T-cell (primary cell): Measurements from ENCODE around the gene NRP1. TPM values are rescaled to one million over a fixed set of nuclear protein-coding genes. Genes with fewer than 3 reads are reported as not detected.
A peak's percentile ranks its signal among the peaks of the same experiment; 100 is the strongest.

Experiments used
- ATAC-seq, 4 experiments: fragments of 200-7000 bp in 3 of 4; fragments of 150-1000 bp in 1 of 4; cut with Tn5 transposase; replicated peaks in 1 of 4; 1 replicate in 3 of 4; 2 replicates in 1 of 4; pipeline ENCODE4 v1.10.0; 2021; ENCODE audit warnings: moderate library complexity in 3 of 4, mild to moderate bottlenecking in 2 of 4, moderate number of reproducible peaks in 1 of 4
- CTCF ChIA-PET, 2 donors: fragments of 300-600 bp; sonication (Branson Sonifier 250); formaldehyde crosslinking; loops; one replicate each; lab custom pipeline; 2022; ENCODE audit warnings: antibody characterized with exemption in 2 of 2; lab: Charles Lee
- POLR2A ChIA-PET, 2 donors: fragments of 300-600 bp; sonication (Branson Sonifier 250); formaldehyde crosslinking; loops; one replicate each; lab custom pipeline; 2022; ENCODE audit warnings: antibody characterized with exemption in 2 of 2; lab: Charles Lee
- DNase-seq, 35 experiments: peaks; one replicate each; pipeline versions ENCODE4 v3.0.0 to v3.0.0-alpha.2; 2013 to 2023
- H3K27ac ChIP-seq: one replicate; pipeline ENCODE4 v1.5.1; 2013; ENCODE audit warnings: low read length
- H3K27me3 ChIP-seq, 2 experiments: replicated peaks in 1 of 2; 1 replicate in 1 of 2; 2 replicates in 1 of 2; pipeline versions ENCODE4 v1.6.1 to v1.7.0; 2013; ENCODE audit warnings: low read length in 1 of 2, mixed read lengths in 1 of 2; ENCODE audit not compliant: control insufficient read depth in 2 of 2, insufficient read depth in 2 of 2; ENCODE audit errors: extremely low read depth in 1 of 2
- H3K36me3 ChIP-seq, 2 donors: 1 replicate in 1 of 2; 2 replicates in 1 of 2; pipeline versions ENCODE4 v1.6.1 to v1.7.0; 2013; ENCODE audit warnings: low read length in 1 of 2; ENCODE audit not compliant: control insufficient read depth in 2 of 2, insufficient read depth in 1 of 2; ENCODE audit errors: extremely low read depth in 1 of 2
- H3K4me1 ChIP-seq, 2 experiments: 1 replicate in 1 of 2; 2 replicates in 1 of 2; pipeline versions ENCODE4 v1.6.1 to v1.7.0; 2013; ENCODE audit warnings: low read length in 2 of 2, mixed read lengths in 1 of 2; ENCODE audit not compliant: insufficient read depth in 2 of 2, control insufficient read depth in 1 of 2; ENCODE audit errors: extremely low read depth in 1 of 2
- H3K4me3 ChIP-seq, 2 donors: 1 replicate in 1 of 2; 2 replicates in 1 of 2; pipeline versions ENCODE4 v1.5.1 to v1.7.0; 2013; ENCODE audit warnings: mild to moderate bottlenecking in 2 of 2, low read length in 1 of 2, moderate library complexity in 1 of 2; ENCODE audit not compliant: control insufficient read depth in 1 of 2; ENCODE audit errors: extremely low read depth in 1 of 2
- H3K9me3 ChIP-seq: 2 replicates; pipeline ENCODE4 v1.7.0; 2013
- H3K27ac Mint-ChIP-seq, 2 donors: one replicate each; pipeline ENCODE4 v1.8.0; 2020 to 2021; ENCODE audit warnings: mild to moderate bottlenecking in 2 of 2, mixed read lengths in 2 of 2
- H3K27me3 Mint-ChIP-seq, 2 donors: one replicate each; pipeline ENCODE4 v1.8.0; 2021 to 2022; ENCODE audit warnings: mixed read lengths in 2 of 2
- H3K36me3 Mint-ChIP-seq: one replicate; pipeline ENCODE4 v1.8.0; 2021; ENCODE audit warnings: mixed read lengths
- H3K4me1 Mint-ChIP-seq, 3 donors: one replicate each; pipeline ENCODE4 v1.8.0; 2020 to 2022; ENCODE audit warnings: mixed read lengths in 3 of 3, mild to moderate bottlenecking in 1 of 3
- H3K4me3 Mint-ChIP-seq, 3 donors: one replicate each; pipeline ENCODE4 v1.8.0; 2020 to 2022; ENCODE audit warnings: mild to moderate bottlenecking in 3 of 3, mixed read lengths in 3 of 3, moderate library complexity in 3 of 3
- H3K9me3 Mint-ChIP-seq, 3 donors: one replicate each; pipeline ENCODE4 v1.8.0; 2020 to 2022; ENCODE audit warnings: mixed read lengths in 3 of 3
- WGBS: methylation state at CpG from one replicate; pipeline ENCODE4 v1.1.5; 2013; ENCODE audit warnings: missing lambda C conversion rate; ENCODE audit not compliant: insufficient coverage; 5-methylcytosine and 5-hydroxymethylcytosine counted together
- total RNA-seq, 35 experiments: library from RNA in 6 of 35; stranded (reverse) in 6 of 35; fragments of 120-200 nt in 1 of 35; gene quantifications; one replicate each; pipeline versions ENCODE4 v1.2.1 to v1.2.4 and lab custom pipeline; 2013 to 2026

Gene NRP1
- total RNA-seq, 5 donors from 2014 or later (not counting 1 experiment from before 2014, with no cell fraction given), result 0.62 to 1.9 (median 1.1) TPM; not detected in 2

DNA sequence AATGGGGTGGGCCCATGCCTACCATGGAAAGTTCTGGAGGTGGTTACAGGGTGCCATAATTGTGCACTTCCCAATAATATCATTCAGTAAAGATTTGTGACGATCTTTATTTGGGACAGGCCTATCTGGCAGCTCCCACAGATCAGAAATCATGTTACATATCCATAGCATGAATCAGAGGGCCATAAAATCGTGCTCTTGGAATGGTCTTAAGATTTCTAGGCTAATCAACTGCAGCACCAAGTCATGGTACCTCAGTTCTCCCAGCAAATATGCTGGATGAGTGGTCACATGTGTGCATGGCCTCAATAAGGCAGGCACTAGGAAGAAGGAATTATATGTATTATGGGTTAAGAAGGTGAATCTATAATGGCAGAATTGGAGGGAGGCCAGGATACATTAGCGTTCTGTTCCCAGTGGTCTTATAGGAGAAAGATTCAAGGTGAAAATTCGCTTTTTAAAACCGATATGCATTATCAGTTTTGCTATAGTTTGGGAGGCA lies 134.7 kb downstream of the NRP1 start:
- WGBS, result 80% methylated on average over 3 of the region's 5 CpGs
- ATAC-seq (no peak), DNase-seq (no peak)
- Mint-ChIP-seq H3K36me3 (no peaks in the 10 kb centered on the region), H3K27ac (no peak overlapping the region), H3K9me3 (no peaks in the 10 kb centered on the region), H3K4me1 (no peaks in the 10 kb centered on the region), H3K4me3 (no peak overlapping the region), H3K27me3 (peaks cover 0 to 4% of the 10 kb centered on the region in 2 donors)
- CTCF ChIA-PET, result no interaction called here
- Histone ChIP-seq H3K27ac (no peak overlapping the region), H3K4me1 (no peaks in the 10 kb centered on the region), H3K4me3 (no peak overlapping the region), H3K36me3 (no peaks in the 10 kb centered on the region), H3K27me3 (no peaks in the 10 kb centered on the region), H3K9me3 (no peaks in the 10 kb centered on the region)
- POLR2A ChIA-PET, result interaction anchor here in 1 of 2 donors (0.7 kb wide), 1 partner anchor 626 kb away, joined by 4 read pairs; no protein-coding TSS in a partner anchor

DNA sequence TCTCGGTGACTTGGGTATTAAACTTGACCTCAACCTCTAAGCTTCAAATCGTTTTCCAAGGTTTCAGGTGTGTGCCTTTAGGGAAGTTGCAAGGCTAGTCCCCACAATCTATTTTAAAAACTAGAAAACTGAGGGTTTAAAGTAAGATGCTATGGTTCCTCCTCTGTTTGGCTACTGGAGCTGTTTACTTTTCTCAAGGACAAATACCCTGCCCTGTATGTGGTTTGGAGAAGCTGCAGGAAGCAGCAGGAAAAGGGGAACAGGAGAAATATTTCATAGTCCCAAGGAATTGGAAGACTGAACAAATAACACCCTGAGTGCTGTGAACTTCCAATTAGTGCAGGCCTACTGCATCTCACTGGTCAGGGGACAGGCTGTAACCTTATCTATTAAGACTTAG lies 135.9 kb downstream of the NRP1 start:
- Histone ChIP-seq H3K4me1 (no peaks in the 10 kb centered on the region), H3K27ac (no peak overlapping the region), H3K4me3 (no peak overlapping the region), H3K27me3 (no peaks in the 10 kb centered on the region), H3K9me3 (no peaks in the 10 kb centered on the region), H3K36me3 (no peaks in the 10 kb centered on the region)
- ChIA-PET POLR2A (no interaction called here), CTCF (interaction anchor here in 1 of 2 donors (0.6 kb wide), 1 partner anchor 51 kb away, joined by 3 read pairs; no protein-coding TSS in a partner anchor)
- Mint-ChIP-seq H3K9me3 (no peaks in the 10 kb centered on the region), H3K4me1 (peaks cover 0 to 3% (median 0%) of the 10 kb centered on the region in 3 donors), H3K27ac (no peak overlapping the region), H3K27me3 (peaks cover 0 to 4% of the 10 kb centered on the region in 2 donors), H3K36me3 (no peaks in the 10 kb centered on the region), H3K4me3 (no peak overlapping the region)
- no CpG with 5 or more reads among the region's 2 CpGs for WGBS
- DNase-seq (no peak), ATAC-seq (no peak)

DNA sequence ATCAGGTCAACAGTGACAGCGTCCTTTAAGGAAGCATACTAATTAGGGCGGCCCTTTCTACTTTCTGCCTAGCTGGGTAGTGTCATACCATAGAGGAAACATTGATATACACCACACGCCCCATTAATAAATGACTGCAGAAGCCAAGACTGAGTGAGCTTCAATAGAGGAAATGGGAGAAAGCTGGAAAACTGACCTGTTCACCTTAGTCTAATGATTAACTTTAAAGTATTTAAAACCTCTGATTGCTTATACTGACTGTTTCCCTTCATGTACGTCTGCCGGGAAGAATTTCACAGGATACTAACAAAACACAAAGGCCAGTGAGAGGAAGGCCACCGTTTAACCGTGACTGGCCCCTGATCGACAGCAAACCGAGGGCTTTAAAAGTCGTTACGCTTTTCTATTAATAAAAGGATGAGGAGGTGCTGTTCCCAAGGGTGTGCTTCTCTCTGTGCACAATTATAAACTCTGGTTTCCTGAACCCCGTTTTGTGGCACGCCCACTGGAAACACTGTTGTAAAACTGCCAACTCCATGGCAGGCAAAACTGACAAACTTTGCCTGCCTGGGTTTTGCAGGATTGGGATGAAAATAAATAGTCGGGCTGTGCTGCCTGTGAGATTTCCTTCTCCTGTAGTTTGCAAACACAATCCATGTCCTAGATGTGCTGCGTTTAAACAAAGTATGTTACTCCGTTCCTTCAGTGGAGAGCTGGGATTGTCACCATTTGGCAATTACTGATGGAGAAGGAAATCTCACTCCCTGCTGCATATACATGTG lies 137.6 kb downstream of the NRP1 start:
- Histone ChIP-seq H3K4me3 (no peak overlapping the region), H3K27ac (no peak overlapping the region), H3K9me3 (no peaks in the 10 kb centered on the region), H3K36me3 (no peaks in the 10 kb centered on the region), H3K27me3 (no peaks in the 10 kb centered on the region), H3K4me1 (no peaks in the 10 kb centered on the region)
- ChIA-PET POLR2A (interaction anchor here in 1 of 2 donors (0.6 kb wide), 1 partner anchor 964 kb away, joined by 3 read pairs; no protein-coding TSS in a partner anchor), CTCF (no interaction called here)
- WGBS, result 79% methylated on average over 3 of the region's 16 CpGs
- H3K36me3 Mint-ChIP-seq, result no peaks in the 10 kb centered on the region
- no peaks in the 10 kb centered on the region for H3K9me3 Mint-ChIP-seq
- H3K4me3 Mint-ChIP-seq, result no peak overlapping the region
- no peak for ATAC-seq
- no peak overlapping the region for H3K27ac Mint-ChIP-seq
- H3K27me3 Mint-ChIP-seq, result peaks cover 0 to 4% of the 10 kb centered on the region in 2 donors
- no peak for DNase-seq
- H3K4me1 Mint-ChIP-seq, result peaks cover 0 to 8% (median 0%) of the 10 kb centered on the region in 3 donors

DNA sequence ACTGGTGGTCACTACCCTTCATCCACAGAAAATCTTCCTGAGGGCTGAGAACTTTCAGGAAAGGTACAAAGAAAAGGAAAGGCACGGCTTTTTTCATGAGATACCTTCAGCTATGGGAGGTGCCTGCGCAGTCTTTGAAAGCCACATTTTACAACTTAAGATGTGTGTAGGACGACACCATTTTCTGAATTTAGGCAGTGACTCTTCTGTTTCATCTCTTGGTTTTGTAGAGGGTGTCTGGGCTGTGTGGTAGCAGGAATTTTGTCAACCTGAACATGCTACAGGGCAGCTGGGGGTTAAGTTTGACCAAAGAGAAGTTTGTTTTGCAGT lies 138.1 kb downstream of the NRP1 start:
- Histone ChIP-seq H3K27me3 (no peaks in the 10 kb centered on the region), H3K9me3 (no peaks in the 10 kb centered on the region), H3K36me3 (no peaks in the 10 kb centered on the region), H3K4me3 (no peak overlapping the region), H3K27ac (no peak overlapping the region), H3K4me1 (no peaks in the 10 kb centered on the region)
- Mint-ChIP-seq H3K4me3 (no peak overlapping the region), H3K27me3 (peaks cover 0 to 4% of the 10 kb centered on the region in 2 donors), H3K27ac (no peak overlapping the region), H3K9me3 (no peaks in the 10 kb centered on the region), H3K36me3 (no peaks in the 10 kb centered on the region), H3K4me1 (peaks cover 0 to 8% (median 0%) of the 10 kb centered on the region in 3 donors)
- ATAC-seq, result no peak
- no peak for DNase-seq
- ChIA-PET POLR2A (interaction anchor here in 1 of 2 donors (0.6 kb wide), 1 partner anchor 964 kb away, joined by 3 read pairs; no protein-coding TSS in a partner anchor), CTCF (interaction anchor here in 1 of 2 donors (1.0 kb wide), 1 partner anchor 11 kb away, joined by 3 read pairs; no protein-coding TSS in a partner anchor)
- WGBS, result 40% methylated on average over 1 of the region's 3 CpGs

DNA sequence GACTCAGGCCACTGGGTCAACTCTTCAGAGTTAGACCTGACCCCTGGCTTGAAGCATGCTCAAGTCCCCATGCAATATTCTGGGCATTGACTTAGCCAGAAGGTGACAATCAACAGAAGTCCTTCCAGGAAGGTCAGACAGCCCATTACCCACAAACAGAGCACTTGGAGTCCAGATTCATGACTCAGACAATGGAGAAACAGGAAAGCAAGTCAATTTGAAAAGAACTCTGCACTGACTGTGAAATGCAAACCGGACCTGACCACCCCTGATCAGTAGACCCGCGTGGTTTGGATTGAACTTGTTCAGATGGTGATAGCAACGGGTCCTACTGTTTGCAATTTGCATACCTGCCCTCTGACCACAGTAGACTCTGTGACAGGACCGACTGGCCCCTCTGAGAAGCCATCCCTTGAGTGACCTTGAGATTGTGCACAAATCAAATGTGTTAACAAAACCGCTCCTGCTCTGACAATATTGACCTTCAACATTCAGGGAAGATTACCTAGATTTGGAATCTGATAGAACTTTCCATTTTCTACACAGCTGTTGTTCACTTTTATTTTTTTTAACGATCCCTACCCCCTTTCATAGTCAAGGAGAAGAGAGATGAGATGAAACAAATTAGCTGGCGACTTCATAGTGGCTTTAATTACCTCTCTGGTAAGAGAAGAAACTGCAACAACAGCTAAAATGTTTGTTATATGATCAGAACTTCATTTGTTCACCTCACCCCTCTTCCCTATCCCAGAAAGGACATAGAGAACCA lies 138.7 kb downstream of the NRP1 start:
- no peaks in the 10 kb centered on the region for H3K4me1 ChIP-seq
- no peaks in the 10 kb centered on the region for H3K9me3 ChIP-seq
- Mint-ChIP-seq H3K9me3 (no peaks in the 10 kb centered on the region), H3K27ac (peak overlapping the region in 1 of 2 donors; percentile 5), H3K4me1 (peaks cover 0 to 8% (median 0%) of the 10 kb centered on the region in 3 donors), H3K36me3 (no peaks in the 10 kb centered on the region), H3K4me3 (no peak overlapping the region), H3K27me3 (peaks cover 0 to 4% of the 10 kb centered on the region in 2 donors)
- no peaks in the 10 kb centered on the region for H3K36me3 ChIP-seq
- H3K27me3 ChIP-seq, result no peaks in the 10 kb centered on the region
- ATAC-seq (no peak), DNase-seq (no peak)
- POLR2A ChIA-PET, result interaction anchor here in 1 of 2 donors (0.6 kb wide), 1 partner anchor 963 kb away, joined by 3 read pairs; no protein-coding TSS in a partner anchor
- WGBS, result 74% methylated on average over 6 of the region's 8 CpGs
- H3K27ac ChIP-seq, result no peak overlapping the region
- H3K4me3 ChIP-seq, result no peak overlapping the region
- CTCF ChIA-PET, result interaction anchor here in 1 of 2 donors (1.0 kb wide), 1 partner anchor 12 kb away, joined by 3 read pairs; no protein-coding TSS in a partner anchor
